Peyer's patch (tissue), 4 donors: ENCODE data around the gene FAM111A.

Source experiments
- POLR2A ChIP-seq, 2 donors: fragments of 450-650 bp; IDR thresholded peaks; one replicate each; pipeline ENCODE4 v1.5.1; 2017; ENCODE audit warnings: antibody characterized with exemption in 2 of 2, mild to moderate bottlenecking in 2 of 2, moderate library complexity in 2 of 2
- TF ChIP-seq, protein P1 (sequence below), 6 experiments: fragments of 450-650 bp in 4 of 6; fragments of 200-600 bp in 2 of 6; sonication (generic) in 1 of 6; IDR thresholded peaks; one replicate each; pipeline ENCODE4 v1.5.1; 2017 to 2019; ENCODE audit warnings: antibody characterized with exemption in 6 of 6, mild to moderate bottlenecking in 3 of 6, moderate library complexity in 1 of 6

DNA sequence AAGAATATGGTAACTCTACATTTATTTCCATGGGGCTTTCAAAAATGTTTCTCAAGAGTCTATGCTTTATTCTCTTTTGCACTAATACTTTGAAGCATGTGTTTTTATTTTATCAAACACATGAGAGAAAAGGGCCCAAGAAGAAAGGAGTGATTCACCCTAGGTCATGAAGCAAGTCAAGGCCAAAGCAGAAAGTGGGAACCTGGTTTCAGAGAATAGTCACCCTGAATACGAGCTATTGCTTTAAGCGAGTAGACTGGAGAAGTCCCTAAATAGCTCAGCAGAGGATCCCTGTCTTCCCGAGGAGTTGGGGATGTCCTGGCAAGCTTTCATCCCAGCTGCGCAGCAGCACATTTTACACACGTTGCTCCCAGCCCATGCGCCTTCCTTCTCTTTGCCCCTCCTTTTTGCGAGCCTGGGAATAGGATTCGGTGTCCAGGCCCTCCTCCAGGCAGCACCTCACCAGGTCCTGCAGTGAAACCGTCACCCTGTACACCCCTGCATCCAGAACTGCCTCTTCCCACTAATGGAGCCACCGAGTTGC is 51.0 kb downstream of the FAM111A start:
- TF ChIP-seq, protein P1, sequence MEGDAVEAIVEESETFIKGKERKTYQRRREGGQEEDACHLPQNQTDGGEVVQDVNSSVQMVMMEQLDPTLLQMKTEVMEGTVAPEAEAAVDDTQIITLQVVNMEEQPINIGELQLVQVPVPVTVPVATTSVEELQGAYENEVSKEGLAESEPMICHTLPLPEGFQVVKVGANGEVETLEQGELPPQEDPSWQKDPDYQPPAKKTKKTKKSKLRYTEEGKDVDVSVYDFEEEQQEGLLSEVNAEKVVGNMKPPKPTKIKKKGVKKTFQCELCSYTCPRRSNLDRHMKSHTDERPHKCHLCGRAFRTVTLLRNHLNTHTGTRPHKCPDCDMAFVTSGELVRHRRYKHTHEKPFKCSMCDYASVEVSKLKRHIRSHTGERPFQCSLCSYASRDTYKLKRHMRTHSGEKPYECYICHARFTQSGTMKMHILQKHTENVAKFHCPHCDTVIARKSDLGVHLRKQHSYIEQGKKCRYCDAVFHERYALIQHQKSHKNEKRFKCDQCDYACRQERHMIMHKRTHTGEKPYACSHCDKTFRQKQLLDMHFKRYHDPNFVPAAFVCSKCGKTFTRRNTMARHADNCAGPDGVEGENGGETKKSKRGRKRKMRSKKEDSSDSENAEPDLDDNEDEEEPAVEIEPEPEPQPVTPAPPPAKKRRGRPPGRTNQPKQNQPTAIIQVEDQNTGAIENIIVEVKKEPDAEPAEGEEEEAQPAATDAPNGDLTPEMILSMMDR (IDR thresholded peaks at IDR 0.05): no peak
- no peak for TF ChIP-seq POLR2A (IDR thresholded peaks at IDR 0.05)
